IMR-90 (cell line): ENCODE measurements around the gene OSBPL3. TPM values are rescaled to one million over a fixed set of nuclear protein-coding genes. Genes with fewer than 3 reads are reported as not detected.

Experiments used
- ATAC-seq: fragments of 200-7000 bp; cut with Tn5 transposase; 2 replicates; pipeline ENCODE4 v1.9.1; 2020; ENCODE audit warnings: low read depth, mild to moderate bottlenecking, moderate library complexity
- BruUV-seq: library from RNA; stranded (reverse); fragments of 400-500 nt; replicated peaks from 2 replicates; lab custom pipeline; 2021; lab: Mats Ljungman, UMichigan
- CTCF ChIA-PET: fragments of 300-600 bp; formaldehyde crosslinking; extraction: SDS; loops from one replicate; lab custom pipeline; 2021; ENCODE audit warnings: antibody characterized with exemption; lab: Yijun Ruan, JAX
- POLR2A ChIA-PET: fragments of 300-600 bp; sonication (Branson Sonifier 250); formaldehyde crosslinking; loops from one replicate; lab custom pipeline; 2022; ENCODE audit warnings: antibody characterized with exemption; ENCODE audit not compliant: unreplicated experiment; lab: Charles Lee
- DNase-seq: peaks from one replicate; pipeline ENCODE4 v3.0.0; 2013
- H2AFZ ChIP-seq: replicated peaks from 2 replicates; pipeline ENCODE3; 2013; ENCODE audit warnings: low read length, mild to moderate bottlenecking; ENCODE audit not compliant: poor library complexity
- H2AK5ac ChIP-seq: 2 replicates; pipeline ENCODE4 v1.6.1; 2013; ENCODE audit warnings: low read depth, low read length, inconsistent platforms
- H2AK9ac ChIP-seq: replicated peaks from 2 replicates; pipeline ENCODE3; 2013; ENCODE audit warnings: mild to moderate bottlenecking, low read depth, low read length, moderate library complexity; ENCODE audit not compliant: poor library complexity
- H2BK120ac ChIP-seq: 2 replicates; pipeline ENCODE4 v1.6.1; 2013; ENCODE audit warnings: low read depth, low read length, inconsistent platforms
- H2BK15ac ChIP-seq: 3 replicates; pipeline ENCODE4 v1.6.1; 2013; ENCODE audit warnings: low read depth, low read length, inconsistent platforms
- H2BK20ac ChIP-seq: 2 replicates; pipeline ENCODE4 v1.6.1; 2013; ENCODE audit warnings: low read depth, mild to moderate bottlenecking, inconsistent platforms, low read length, moderate library complexity
- H2BK5ac ChIP-seq: 2 replicates; pipeline ENCODE4 v1.6.1; 2013; ENCODE audit warnings: mild to moderate bottlenecking, low read depth, low read length, inconsistent platforms; ENCODE audit not compliant: poor library complexity, severe bottlenecking
- H3K14ac ChIP-seq: replicated peaks from 2 replicates; pipeline ENCODE4 v1.6.1; 2013; ENCODE audit warnings: low read depth, low read length, inconsistent platforms
- H3K18ac ChIP-seq: 2 replicates; pipeline ENCODE4 v1.6.1; 2013; ENCODE audit warnings: low read depth, low read length, control low read depth
- H3K23ac ChIP-seq: 2 replicates; pipeline ENCODE4 v1.6.1; 2013; ENCODE audit warnings: low read depth, low read length, inconsistent platforms
- H3K27ac ChIP-seq: 2 replicates; pipeline ENCODE4 v1.5.1; 2013; ENCODE audit warnings: mild to moderate bottlenecking, control low read depth, low read length; ENCODE audit not compliant: insufficient read depth
- H3K27me3 ChIP-seq: 2 replicates; pipeline ENCODE4 v1.6.1; 2013; ENCODE audit warnings: low read length; ENCODE audit not compliant: control insufficient read depth, insufficient read depth
- H3K36me3 ChIP-seq: 2 replicates; pipeline ENCODE4 v1.6.1; 2013; ENCODE audit warnings: low read length, mixed read lengths; ENCODE audit not compliant: control insufficient read depth, insufficient read depth
- H3K4ac ChIP-seq: 2 replicates; pipeline ENCODE4 v1.6.1; 2013; ENCODE audit warnings: low read depth, low read length, inconsistent platforms
- H3K4me1 ChIP-seq: 2 replicates; pipeline ENCODE4 v1.6.1; 2013; ENCODE audit warnings: low read length, mixed read lengths; ENCODE audit not compliant: control insufficient read depth, insufficient read depth
- H3K4me2 ChIP-seq: 2 replicates; pipeline ENCODE4 v1.6.1; 2013; ENCODE audit warnings: low read depth, mild to moderate bottlenecking, control low read depth, low read length, moderate library complexity
- H3K4me3 ChIP-seq: 2 replicates; pipeline ENCODE4 v1.5.1; 2013; ENCODE audit warnings: low read depth, mild to moderate bottlenecking, control low read depth, low read length, moderate library complexity; ENCODE audit not compliant: insufficient read depth
- H3K56ac ChIP-seq: 2 replicates; pipeline ENCODE4 v1.6.1; 2013; ENCODE audit warnings: low read length, inconsistent platforms; ENCODE audit not compliant: insufficient read depth; ENCODE audit errors: extremely low read depth
- H3K79me1 ChIP-seq, 2 experiments: 2 replicates each; pipeline ENCODE4 v1.6.1; 2013; ENCODE audit warnings: low read length in 2 of 2, inconsistent platforms in 1 of 2, low read depth in 1 of 2
- H3K9ac ChIP-seq: 2 replicates; pipeline ENCODE4 v1.6.1; 2013; ENCODE audit warnings: low read depth, low read length, control low read depth
- H3K9me1 ChIP-seq: 2 replicates; pipeline ENCODE4 v1.6.1; 2013; ENCODE audit warnings: low read length, inconsistent platforms; ENCODE audit not compliant: insufficient read depth
- H3K9me3 ChIP-seq: 2 replicates; pipeline ENCODE4 v1.6.1; 2013; ENCODE audit warnings: low read length; ENCODE audit not compliant: control insufficient read depth, insufficient read depth
- H4K20me1 ChIP-seq: 2 replicates; pipeline ENCODE4 v1.6.1; 2013; ENCODE audit warnings: low read length, inconsistent platforms; ENCODE audit not compliant: insufficient read depth
- H4K5ac ChIP-seq: 2 replicates; pipeline ENCODE4 v1.6.1; 2013; ENCODE audit warnings: mild to moderate bottlenecking, low read depth, low read length, control low read depth
- H4K8ac ChIP-seq, 2 experiments: 2 replicates each; pipeline ENCODE4 v1.6.1; 2013; ENCODE audit warnings: low read depth in 2 of 2, low read length in 2 of 2, control low read depth in 1 of 2, inconsistent platforms in 1 of 2
- H4K91ac ChIP-seq: 2 replicates; pipeline ENCODE4 v1.6.1; 2013; ENCODE audit warnings: low read depth, low read length, inconsistent platforms; ENCODE audit not compliant: insufficient read depth
- CHD1 ChIP-seq: IDR thresholded peaks from 2 replicates; pipeline ENCODE4 v1.6.1; 2012; ENCODE audit warnings: low read depth, low read length, improper control_type of control experiment
- CTCF ChIP-seq: conservative IDR thresholded peaks from 2 replicates; pipeline ENCODE4 v1.5.1; 2012; ENCODE audit warnings: mild to moderate bottlenecking, low read depth, low read length, improper control_type of control experiment
- ELK1 ChIP-seq: fragments of 150-350 bp; IDR thresholded peaks from 2 replicates; pipeline ENCODE4 v1.6.1; 2016; ENCODE audit warnings: low read depth, mild to moderate bottlenecking, low read length, moderate library complexity, borderline replicate concordance
- FOS ChIP-seq: fragments of 150-350 bp; IDR thresholded peaks from 2 replicates; pipeline ENCODE4 v1.6.1; 2016; ENCODE audit warnings: low read depth, low read length
- MAFK ChIP-seq: IDR thresholded peaks from 2 replicates; pipeline ENCODE4 v1.6.1; 2012; ENCODE audit warnings: low read depth, low read length, improper control_type of control experiment
- MXI1 ChIP-seq: IDR thresholded peaks from 2 replicates; pipeline ENCODE4 v1.6.1; 2012; ENCODE audit warnings: low read depth, mild to moderate bottlenecking, low read length, moderate library complexity, borderline replicate concordance
- RAD21 ChIP-seq: IDR thresholded peaks from 2 replicates; pipeline ENCODE4 v1.6.1; 2012; ENCODE audit warnings: low read length, improper control_type of control experiment
- RFX5 ChIP-seq: IDR thresholded peaks from 2 replicates; pipeline ENCODE4 v1.8.0; 2012; ENCODE audit warnings: low read depth, mild to moderate bottlenecking, low read length, moderate library complexity
- WGBS, 2 experiments: methylation state at CpG; one replicate each; pipeline versions ENCODE4 v1.1.5 to v1.1.7; 2013; ENCODE audit warnings: missing lambda C conversion rate in 2 of 2; ENCODE audit not compliant: insufficient read length in 1 of 2; ENCODE audit errors: extremely low coverage in 2 of 2; 5-methylcytosine and 5-hydroxymethylcytosine counted together
- dilution Hi-C: fragments of 300-500 bp; cut with HindIII; formaldehyde crosslinking; loops from one replicate; pipeline ENCODE4 v1.14.3; 2018; ENCODE audit warnings: low sequenced_read_pairs; ENCODE audit not compliant: unreplicated experiment
- in situ Hi-C: fragments of 300-500 bp; cut with MboI; formaldehyde crosslinking; loops from 3 replicates; pipeline ENCODE4 v1.14.3; 2019; ENCODE audit warnings: low sequenced_read_pairs, inconsistent platforms, mixed read lengths
- intact Hi-C: fragments of 100-400 bp; cut with micrococcal nuclease; formaldehyde crosslinking; loops from 2 replicates; pipeline ENCODE4 v1.10.0; 2022
- polyA plus RNA-seq, 3 experiments: library from polyadenylated mRNA; depleted of rRNA; stranded (reverse); fragments of >200 nt; gene quantifications; 2 replicates each; pipeline ENCODE4 v1.2.3, GENCODE V29; 2012; ENCODE audit warnings: low replicate concordance in 1 of 3
- total RNA-seq: library from RNA; depleted of rRNA; stranded (reverse); fragments of >200 nt; gene quantifications from 2 replicates; pipeline ENCODE4 v1.2.3, GENCODE V29; 2012

The OSBPL3 gene
- total and polyA plus RNA-seq, 2 of the 4 experiments (the other 2 are of a cell fraction), result 18.0 to 29.9 TPM

GRCh38 chr7:24883622-24884013 lies 96.4 kb downstream of the OSBPL3 start:
- dilution Hi-C loops (no loop called here), intact Hi-C loops (no loop called here), in situ Hi-C loops (no loop called here)
- WGBS, 2 experiments, result no CpG with 5 or more reads among the region's 1 CpG
- H3K4me2 ChIP-seq, result no peak overlapping the region
- no peak overlapping the region for H3K56ac ChIP-seq
- H3K27me3 ChIP-seq, result no peaks in the 10 kb centered on the region
- DNase-seq (no peak), ATAC-seq (peak; percentile 22; the same call in 1 of the 2 replicates)
- H2BK15ac ChIP-seq, result no peak overlapping the region
- CTCF ChIA-PET, result interaction anchor here (0.7 to 0.8 kb wide), 2 partner anchors 63 to 186 kb away, joined by 3 to 4 read pairs; no protein-coding TSS in a partner anchor
- POLR2A ChIA-PET, result no interaction called here
- H4K5ac ChIP-seq, result no peak overlapping the region
- H3K9me1 ChIP-seq, result peaks cover 16% of the 10 kb centered on the region
- H4K20me1 ChIP-seq, result no peaks in the 10 kb centered on the region
- no peak overlapping the region for H4K8ac ChIP-seq
- no peak overlapping the region for H3K4ac ChIP-seq
- no peak overlapping the region for H2AK5ac ChIP-seq
- peaks cover 4% of the 10 kb centered on the region for H3K4me1 ChIP-seq
- H2AK9ac ChIP-seq, result no peak overlapping the region
- no peak overlapping the region for H3K14ac ChIP-seq
- no peak overlapping the region for H2BK120ac ChIP-seq
- H4K91ac ChIP-seq, result no peak overlapping the region
- no peaks in the 10 kb centered on the region for H3K9me3 ChIP-seq
- H3K4me3 ChIP-seq, result no peak overlapping the region
- no peak overlapping the region for H3K23ac ChIP-seq
- H3K27ac ChIP-seq, result no peak overlapping the region
- H2BK5ac ChIP-seq, result no peak overlapping the region
- no peak overlapping the region for H2AFZ ChIP-seq
- BruUV-seq, result no TSS peak
- peaks cover 21 to 40% of the 10 kb centered on the region in 2 experiments; a peak in 3 of 4 replicates for H3K79me1 ChIP-seq
- no peak overlapping the region for H3K18ac ChIP-seq
- H3K9ac ChIP-seq, result no peak overlapping the region
- no peak overlapping the region for H2BK20ac ChIP-seq
- TF ChIP-seq CHD1 (no peak), FOS (no peak), RAD21 (no peak), RFX5 (no peak), MAFK (no peak), MXI1 (no peak), ELK1 (no peak), CTCF (no peak)
- no peaks in the 10 kb centered on the region for H3K36me3 ChIP-seq
